ENCODE data around the gene KIF6. TPM values are rescaled to one million over a fixed set of nuclear protein-coding genes. Genes with fewer than 3 reads are reported as not detected.

The KIF6 gene
- polyA plus RNA-seq, 2 of the 4 experiments (the other 2 are of a cell fraction) = 0.05 to 0.39 TPM

- CTCF ChIA-PET = interaction anchor here (1.1 to 10.0 kb wide), 2 partner anchors 17 to 147 kb away, joined by 6 to 108 read pairs; no protein-coding TSS in a partner anchor
- TF ChIP-seq FOXS1 (CRISPR knock-in tag; IDR thresholded peaks at IDR 0.05) = no peak
- no peak for TF ChIP-seq FOSB (CRISPR knock-in tag; IDR thresholded peaks at IDR 0.05)
- TF ChIP-seq ZC3H11A (IDR thresholded peaks at IDR 0.05) = no peak
- TF ChIP-seq EP300 (IDR thresholded peaks at IDR 0.05) = no peak
- TF ChIP-seq TFCP2L1 (CRISPR knock-in tag; IDR thresholded peaks at IDR 0.05) = no peak
- WGBS (ENCODE audit: missing lambda C conversion rate) = 38% methylated on average over 11 of the region's 80 CpGs
- POLR2A ChIA-PET = no interaction called here
- Histone ChIP-seq H3K9me3 (no peaks in the 10 kb centered on the region), H3K4me1 (no peaks in the 10 kb centered on the region), H3K4me2 (peak overlapping the region; percentile 62), H3K27ac (no peak overlapping the region), H3K4me3 (peak overlapping the region; percentile 21; the same call in 1 of the 3 replicates)
- DNase-seq (ENCODE audit: low read depth in 1 of 2, low spot score in 1 of 2) = no peak
- no peak for ATAC-seq
- FAIRE-seq = no peak
Observed at GRCh38 chr6:39313526-39314272, 411.5 kb downstream of the KIF6 start.

DNA sequence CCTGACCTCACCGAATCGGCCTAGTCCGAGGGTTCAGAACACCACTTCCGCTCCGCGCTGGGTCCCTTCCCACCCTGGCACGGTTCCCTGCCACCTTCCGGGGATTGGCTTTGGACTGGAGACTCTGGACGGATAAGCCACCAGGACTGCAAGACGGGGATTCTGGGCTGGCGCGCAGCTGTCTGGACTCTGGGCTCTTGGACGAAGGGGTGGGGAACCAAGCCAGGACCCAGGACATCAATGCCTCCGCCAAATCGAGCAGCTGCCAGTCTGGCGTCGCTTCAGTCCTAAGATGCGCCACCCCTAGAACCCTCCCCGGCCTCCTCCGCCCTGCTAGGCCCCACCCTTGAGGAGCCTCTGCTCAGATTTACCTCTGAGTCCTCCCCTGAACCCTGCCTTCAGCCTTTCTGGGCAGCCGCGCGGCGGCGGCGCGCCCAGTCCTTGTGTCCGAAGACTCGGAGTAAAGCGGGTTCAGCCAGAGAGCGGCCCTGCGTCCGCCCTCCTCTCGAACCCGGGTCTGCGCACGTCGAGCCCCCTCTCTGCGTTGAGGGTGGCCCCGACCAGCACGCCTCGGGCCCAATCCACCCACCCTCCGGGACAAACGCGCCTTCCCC is 412.2 kb downstream of the KIF6 start:
- H3K9me3 ChIP-seq = no peaks in the 10 kb centered on the region
- CTCF ChIA-PET = interaction anchor here (10.0 kb wide), 1 partner anchor 147 kb away, joined by 108 read pairs; no protein-coding TSS in a partner anchor
- POLR2A ChIA-PET = no interaction called here
- TF ChIP-seq HOXB5 (CRISPR knock-in tag; IDR thresholded peaks at IDR 0.05) (no peak), JUN (IDR thresholded peaks at IDR 0.05) (no peak), BCL3 (IDR thresholded peaks at IDR 0.05) (no peak), ZFP36 (IDR thresholded peaks at IDR 0.05; ENCODE audit: borderline replicate concordance, partially characterized antibody) (no peak), PBX3 (IDR thresholded peaks at IDR 0.05) (no peak), RAD21 (conservative IDR thresholded peaks at IDR 0.05 in 1 of 2, IDR thresholded peaks at IDR 0.05 in 1 of 2) (no peak), HOXB13 (CRISPR knock-in tag; IDR thresholded peaks at IDR 0.05; ENCODE audit: low read depth) (no peak)
- TF ChIP-seq, protein P1, sequence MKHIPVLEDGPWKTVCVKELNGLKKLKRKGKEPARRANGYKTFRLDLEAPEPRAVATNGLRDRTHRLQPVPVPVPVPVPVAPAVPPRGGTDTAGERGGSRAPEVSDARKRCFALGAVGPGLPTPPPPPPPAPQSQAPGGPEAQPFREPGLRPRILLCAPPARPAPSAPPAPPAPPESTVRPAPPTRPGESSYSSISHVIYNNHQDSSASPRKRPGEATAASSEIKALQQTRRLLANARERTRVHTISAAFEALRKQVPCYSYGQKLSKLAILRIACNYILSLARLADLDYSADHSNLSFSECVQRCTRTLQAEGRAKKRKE (CRISPR knock-in tag; IDR thresholded peaks at IDR 0.05; ENCODE audit: low read depth) = no peak
- WGBS (ENCODE audit: missing lambda C conversion rate) = 37% methylated on average over 17 of the region's 45 CpGs
- FAIRE-seq (no peak), DNase-seq (ENCODE audit: low read depth in 1 of 2, low spot score in 1 of 2) (no peak), ATAC-seq (no peak)
- H3K4me1 ChIP-seq = no peaks in the 10 kb centered on the region
- no peak overlapping the region for H3K4me3 ChIP-seq
- H3K4me2 ChIP-seq = peak overlapping the region; percentile 62; the same call in 1 of the 3 replicates
- no peak overlapping the region for H3K27ac ChIP-seq

DNA sequence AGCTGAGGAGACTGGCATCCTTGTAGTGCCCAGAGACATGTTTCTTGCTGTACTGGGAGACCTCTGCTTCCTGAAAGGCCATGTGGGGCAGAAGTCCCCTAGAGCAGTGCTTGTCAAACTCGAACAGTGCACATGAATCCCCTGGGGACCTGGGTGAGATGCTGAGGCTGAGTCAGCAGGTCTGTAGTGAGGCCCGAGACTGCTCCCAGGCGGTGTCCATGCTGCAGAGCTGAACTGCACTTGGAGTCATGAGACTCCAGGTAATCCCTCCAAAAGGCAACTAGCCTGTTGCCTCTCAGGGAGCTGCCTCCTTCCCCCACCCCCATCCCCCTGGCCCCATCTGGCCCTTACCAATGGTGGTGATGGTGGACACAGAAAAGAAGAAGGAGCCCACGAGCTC is 414.7 kb downstream of the KIF6 start:
- H3K4me1 ChIP-seq = no peaks in the 10 kb centered on the region
- CTCF ChIA-PET = interaction anchor here (0.7 to 10.0 kb wide), 28 partner anchors 8 to 439 kb away, joined by 3 to 108 read pairs (median 4); partner anchors contain the start of genes KCNK16 and SAYSD1
- no peaks in the 10 kb centered on the region for H3K9me3 ChIP-seq
- TF ChIP-seq HDAC2 (IDR thresholded peaks at IDR 0.05) (no peak), HOXB13 (CRISPR knock-in tag; IDR thresholded peaks at IDR 0.05; ENCODE audit: low read depth) (no peak), FOXS1 (CRISPR knock-in tag; IDR thresholded peaks at IDR 0.05) (no peak), FOSL2 (IDR thresholded peaks at IDR 0.05) (no peak), FOSL2 (CRISPR knock-in tag; IDR thresholded peaks at IDR 0.05) (no peak), PBX3 (IDR thresholded peaks at IDR 0.05) (no peak)
- TF ChIP-seq, protein P2, sequence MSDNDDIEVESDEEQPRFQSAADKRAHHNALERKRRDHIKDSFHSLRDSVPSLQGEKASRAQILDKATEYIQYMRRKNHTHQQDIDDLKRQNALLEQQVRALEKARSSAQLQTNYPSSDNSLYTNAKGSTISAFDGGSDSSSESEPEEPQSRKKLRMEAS (IDR thresholded peaks at IDR 0.05) = no peak
- no peak overlapping the region for H3K4me3 ChIP-seq
- DNase-seq (ENCODE audit: low read depth in 1 of 2, low spot score in 1 of 2) (no peak), FAIRE-seq (no peak), ATAC-seq (no peak; a peak in 1 of 6 replicates)
- no peak overlapping the region for H3K4me2 ChIP-seq
- POLR2A ChIA-PET = no interaction called here
- 0% methylated on average over 1 of the region's 4 CpGs for WGBS (ENCODE audit: missing lambda C conversion rate)
- H3K27ac ChIP-seq = no peak overlapping the region

Data from A549 (cell line).